GM18505 (cell line): ENCODE measurements around the gene F13A1.

ENCODE experiments used
- ATAC-seq: cut with Tn5 transposase; IDR thresholded peaks from one replicate; pipeline ENCODE4 v1.9.1; 2021; ENCODE audit not compliant: unreplicated experiment
- POLR2A ChIP-seq: IDR thresholded peaks from 4 replicates; pipeline ENCODE4 v1.6.1; 2011; ENCODE audit warnings: borderline replicate concordance; ENCODE audit not compliant: insufficient read depth, insufficient read length; ENCODE audit errors: extremely low read depth

F13A1 gene

DNA sequence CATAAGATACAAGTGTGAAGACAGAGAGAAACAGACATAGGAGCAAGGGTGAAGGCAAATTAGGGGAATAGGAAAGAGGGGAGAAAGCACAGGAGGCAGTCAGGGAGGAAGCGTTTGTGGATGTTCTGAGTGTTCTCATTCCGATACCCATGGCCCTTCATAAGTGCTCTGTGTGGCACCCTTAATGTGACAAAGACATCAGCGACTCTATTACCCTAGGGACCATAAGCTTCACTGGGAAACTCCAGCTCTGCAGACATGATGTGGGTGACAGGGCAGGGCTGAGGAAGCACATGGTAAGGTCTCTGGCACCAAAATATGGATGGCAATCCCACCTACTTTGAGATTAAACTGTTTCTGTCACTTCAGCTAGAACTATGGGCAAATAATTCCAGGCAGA is 33.0 kb downstream of the F13A1 start:
- no peak for ATAC-seq
- no peak for TF ChIP-seq POLR2A

DNA sequence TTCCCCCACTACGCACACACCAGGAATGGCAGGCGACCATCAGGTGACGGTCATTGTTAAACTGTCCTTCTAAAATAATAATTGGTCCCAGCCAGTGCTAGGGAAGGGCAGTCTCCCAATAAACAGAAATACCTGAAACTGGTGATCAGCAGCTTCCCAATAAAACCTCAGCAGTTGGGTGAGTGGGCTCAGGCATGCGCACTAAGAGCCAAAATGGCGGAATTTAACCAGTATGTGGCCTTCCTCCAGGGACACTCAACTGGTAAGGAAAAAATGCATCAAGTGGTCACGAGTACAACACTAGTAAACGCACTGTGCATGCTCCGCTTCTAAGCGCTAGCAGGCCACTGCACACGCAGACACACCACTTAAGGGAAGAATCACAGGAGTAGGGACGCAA is 34.8 kb downstream of the F13A1 start:
- TF ChIP-seq POLR2A = no peak
- no peak for ATAC-seq

DNA sequence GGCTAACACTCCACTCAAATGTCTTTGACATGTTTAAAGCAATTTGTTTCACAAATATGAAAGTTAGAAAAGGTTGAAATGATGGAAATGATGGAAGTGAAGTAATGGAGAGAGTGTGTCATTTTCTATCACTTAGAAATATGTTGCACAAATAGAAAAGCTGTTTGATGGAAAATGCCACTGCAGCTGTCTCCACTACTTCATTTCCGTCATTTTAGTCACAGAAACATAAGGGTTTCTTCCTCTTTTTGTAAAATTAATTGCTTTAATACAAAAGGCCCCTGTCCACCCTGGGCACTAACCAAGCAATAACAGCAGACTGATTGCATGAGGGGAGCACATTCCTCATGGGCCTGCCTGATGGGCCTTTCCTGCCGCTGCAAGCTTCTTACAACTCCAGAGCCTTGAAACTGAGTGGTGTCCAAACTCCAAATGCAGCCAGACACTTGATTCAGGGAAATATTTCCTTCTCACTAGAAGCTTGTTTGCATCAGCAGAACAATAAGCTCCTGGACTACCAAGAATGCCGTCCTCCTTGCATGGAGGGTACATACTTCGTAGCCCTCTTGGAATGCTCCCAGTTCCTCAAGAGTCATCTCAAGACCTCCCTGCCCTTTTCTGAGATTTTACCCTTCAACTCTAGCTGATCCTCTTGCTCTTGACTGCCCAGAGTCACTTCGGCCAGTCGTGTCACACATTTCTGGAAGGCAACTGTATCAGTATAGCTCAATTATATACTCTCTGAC is 36.1 kb downstream of the F13A1 start:
- TF ChIP-seq POLR2A = no peak
- ATAC-seq = no peak

DNA sequence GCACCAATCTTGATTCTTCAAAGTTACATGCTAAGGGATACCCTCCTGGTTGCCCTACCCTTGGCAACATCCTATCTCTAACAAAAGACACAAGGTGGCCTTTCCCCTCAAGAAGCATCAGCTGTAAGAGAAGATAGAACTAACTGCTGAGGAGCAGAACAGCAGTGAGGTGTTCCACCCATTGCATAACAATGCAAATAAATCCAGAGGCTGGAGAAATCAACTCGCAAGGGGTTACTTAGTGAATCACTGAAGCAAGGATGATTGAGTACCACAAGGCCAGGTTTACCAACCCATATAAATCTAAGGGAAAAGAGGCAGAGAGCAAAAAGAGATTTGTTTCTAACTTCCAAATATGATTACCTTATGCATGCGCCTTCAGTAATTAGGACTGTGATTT is 36.7 kb downstream of the F13A1 start:
- no peak for ATAC-seq
- no peak for TF ChIP-seq POLR2A

- no peak for TF ChIP-seq POLR2A
- no peak for ATAC-seq
Observed at GRCh38 chr6:6282716-6283115, 37.7 kb downstream of the F13A1 start.

DNA sequence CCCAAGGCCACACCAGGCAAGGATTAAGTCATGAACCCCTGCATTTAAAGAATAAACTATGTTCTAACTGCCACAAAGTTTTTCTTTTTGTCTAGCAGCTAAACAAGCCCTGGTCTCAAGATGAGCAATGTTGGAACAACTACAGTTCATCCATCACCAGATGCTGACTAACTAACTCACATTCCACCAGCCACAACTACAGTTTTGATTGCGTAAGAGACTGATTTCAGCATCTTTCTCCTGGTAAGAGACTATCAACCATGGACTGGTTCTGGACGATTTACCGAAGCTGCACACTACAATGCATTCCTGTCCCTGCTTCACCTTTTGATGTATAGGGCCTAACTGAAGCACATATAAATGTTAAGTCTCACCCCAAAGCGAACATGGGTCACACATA is 43.0 kb downstream of the F13A1 start:
- ATAC-seq = no peak
- no peak for TF ChIP-seq POLR2A

GRCh38 chr6:6270948-6271535 is 49.4 kb downstream of the F13A1 start:
- no peak for ATAC-seq
- TF ChIP-seq POLR2A = no peak

DNA sequence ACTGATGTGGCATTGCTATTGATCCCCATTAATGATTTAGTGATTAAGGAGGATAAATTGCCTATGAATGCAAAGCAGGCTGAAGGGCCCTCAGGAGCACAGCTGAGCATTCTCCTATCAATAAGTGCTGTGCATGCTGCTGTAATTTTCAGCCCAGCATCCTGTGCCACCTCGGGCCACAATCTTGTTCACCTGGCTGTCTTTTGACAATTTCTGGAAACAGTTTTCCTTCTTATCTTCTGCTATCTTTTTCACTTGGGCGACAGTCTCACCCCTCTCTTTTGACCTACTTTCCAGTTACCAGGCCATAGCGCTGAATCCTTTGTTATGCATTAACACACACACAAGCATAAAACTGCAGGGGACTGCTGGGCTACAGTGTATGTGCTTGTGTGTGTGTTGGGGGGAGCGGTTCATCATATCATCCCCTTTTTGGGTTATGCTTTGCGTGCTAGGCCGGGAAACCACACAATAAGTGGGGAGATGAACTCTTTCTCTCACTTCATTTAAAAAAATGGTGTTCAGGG is 60.2 kb downstream of the F13A1 start:
- no peak for ATAC-seq
- TF ChIP-seq POLR2A = no peak

DNA sequence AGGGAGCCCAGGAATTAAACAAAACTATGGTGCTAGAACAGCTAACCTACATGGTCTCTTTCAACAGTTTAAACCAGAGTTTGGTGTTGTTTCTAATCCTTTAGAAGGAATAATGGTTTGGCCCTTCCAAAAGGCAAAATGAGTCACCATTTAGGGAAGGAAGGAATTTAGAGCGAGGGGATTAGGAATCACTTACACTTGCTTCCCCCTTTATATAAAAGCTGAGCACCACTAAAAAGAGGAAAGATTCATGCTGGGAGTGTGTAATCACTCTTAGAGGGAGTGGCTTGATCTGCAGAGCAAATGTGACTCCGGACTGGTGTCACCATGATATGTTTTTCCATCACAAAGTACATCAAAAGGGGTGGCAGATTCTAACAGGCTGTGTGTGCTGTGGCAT is 63.6 kb downstream of the F13A1 start:
- no peak for TF ChIP-seq POLR2A
- no peak for ATAC-seq

DNA sequence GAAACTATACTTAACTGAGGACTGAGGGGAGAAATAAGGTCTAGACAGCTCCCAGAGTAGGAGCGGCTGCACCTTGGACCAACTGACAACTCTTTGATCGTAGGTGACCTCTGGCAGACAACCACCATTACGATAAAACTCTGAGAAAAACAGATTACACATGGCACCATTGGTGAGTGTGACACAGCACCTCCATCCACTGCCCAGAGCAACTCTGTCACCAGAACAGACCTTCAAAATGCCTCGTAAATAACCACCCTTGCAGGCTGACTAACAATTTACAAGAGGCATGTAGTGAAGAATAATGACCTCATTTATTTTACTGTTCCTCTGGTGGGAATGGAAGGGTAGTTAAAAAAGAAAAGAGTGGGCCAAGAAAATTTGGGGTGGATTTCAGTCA is 64.2 kb downstream of the F13A1 start:
- TF ChIP-seq POLR2A = no peak
- ATAC-seq = no peak

DNA sequence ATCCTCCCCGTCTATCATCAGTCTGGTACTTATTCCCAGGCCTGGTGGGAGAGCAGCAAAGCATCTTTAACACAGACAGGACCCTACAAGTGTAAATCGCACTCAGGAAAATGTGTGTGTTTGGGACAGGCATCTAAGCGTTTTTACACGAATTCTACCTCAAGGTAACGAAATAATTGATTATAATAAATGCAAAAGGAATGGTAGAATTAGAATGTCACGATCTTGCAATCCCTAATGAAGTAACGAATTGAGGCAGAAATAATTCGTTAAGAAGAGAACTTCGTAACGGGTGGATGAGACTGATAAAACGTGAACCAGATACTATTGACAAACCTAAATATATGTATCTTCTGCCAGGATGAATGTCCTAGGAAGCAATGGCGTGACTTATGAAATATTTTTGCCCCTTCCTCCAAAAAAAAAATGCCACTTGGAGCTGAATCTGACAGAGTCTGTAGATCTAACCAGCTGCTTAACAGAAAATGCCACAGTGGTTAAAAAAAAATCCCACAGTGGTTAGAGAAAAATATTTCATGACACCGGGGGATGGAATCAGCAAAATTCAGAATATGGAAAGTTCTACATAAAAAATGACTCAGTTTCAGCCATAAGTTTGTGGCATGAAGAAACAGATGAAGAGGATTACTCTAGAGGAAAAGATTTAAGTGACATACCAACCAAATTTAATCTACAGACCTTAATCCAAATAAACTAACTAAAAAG is 68.7 kb downstream of the F13A1 start:
- no peak for ATAC-seq
- no peak for TF ChIP-seq POLR2A

DNA sequence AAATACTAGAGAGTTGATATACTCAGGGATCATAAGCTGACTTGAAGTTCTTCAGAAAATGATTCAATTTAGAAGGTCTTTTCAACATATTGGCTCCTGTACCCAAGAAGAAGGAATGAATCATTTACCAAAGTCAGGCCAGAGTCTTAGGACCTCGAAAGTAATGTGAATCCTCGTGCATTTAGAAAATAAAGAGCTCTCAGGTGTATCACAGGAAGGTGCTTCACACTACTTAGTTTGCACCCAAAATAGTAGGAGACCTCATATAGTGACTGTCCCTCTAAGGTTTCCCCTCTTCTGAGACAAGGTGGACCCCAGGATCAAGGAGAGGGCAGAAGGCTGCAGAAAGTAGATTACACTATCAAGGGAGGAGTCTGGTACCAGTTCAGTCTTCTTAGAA is 71.8 kb downstream of the F13A1 start:
- no peak for ATAC-seq
- TF ChIP-seq POLR2A = no peak

DNA sequence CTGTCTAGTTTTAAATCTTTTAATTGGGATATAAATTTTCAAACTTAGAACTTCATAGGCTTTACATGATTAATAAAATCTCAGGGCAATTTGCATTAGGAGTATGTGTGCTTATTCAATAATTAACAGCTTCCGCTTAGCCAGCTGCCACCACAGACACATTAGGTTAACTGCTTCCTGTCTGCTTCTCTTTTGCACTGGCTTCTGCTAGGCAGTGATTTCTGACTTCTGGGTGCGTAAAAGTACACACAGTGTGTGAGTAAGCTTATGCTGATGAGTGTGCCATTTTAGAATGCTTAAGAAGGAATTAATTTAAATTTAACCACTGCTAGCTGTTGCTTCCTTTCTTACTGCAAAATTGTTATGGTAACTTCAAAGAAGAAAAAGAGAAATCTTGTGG is 73.9 kb downstream of the F13A1 start:
- no peak for ATAC-seq
- no peak for TF ChIP-seq POLR2A

- ATAC-seq = no peak
- TF ChIP-seq POLR2A = no peak
Observed at GRCh38 chr6:6244624-6245023, 75.8 kb downstream of the F13A1 start.
